ENCODE results near the gene GAS6. TPM values are rescaled to one million over a fixed set of nuclear protein-coding genes. Genes with fewer than 3 reads are reported as not detected.
A peak's percentile ranks its signal among the peaks of the same experiment; 100 is the strongest.

The GAS6 gene
- total RNA-seq, 1 donor from 2014 or later = 47.6 TPM

- Mint-ChIP-seq H3K27ac (ENCODE audit: unreplicated experiment) (no peak overlapping the region), H3K4me1 (ENCODE audit: low read depth, unreplicated experiment) (peaks cover 11% of the 10 kb centered on the region)
Observed at GRCh38 chr13:113843063-113843654, 20.7 kb downstream of the GAS6 start.

GRCh38 chr13:113842336-113843062 is 21.4 kb downstream of the GAS6 start:
- DNase-seq = no peak
- Mint-ChIP-seq H3K4me3 (ENCODE audit: unreplicated experiment) (no peak overlapping the region), H3K27ac (ENCODE audit: unreplicated experiment) (no peak overlapping the region), H3K9me3 (ENCODE audit: unreplicated experiment) (no peaks in the 10 kb centered on the region), H3K27me3 (ENCODE audit: unreplicated experiment) (peaks cover 5% of the 10 kb centered on the region), H3K4me1 (ENCODE audit: low read depth, unreplicated experiment) (peaks cover 14% of the 10 kb centered on the region), H3K36me3 (ENCODE audit: unreplicated experiment) (no peaks in the 10 kb centered on the region)
- TF ChIP-seq, protein P1, sequence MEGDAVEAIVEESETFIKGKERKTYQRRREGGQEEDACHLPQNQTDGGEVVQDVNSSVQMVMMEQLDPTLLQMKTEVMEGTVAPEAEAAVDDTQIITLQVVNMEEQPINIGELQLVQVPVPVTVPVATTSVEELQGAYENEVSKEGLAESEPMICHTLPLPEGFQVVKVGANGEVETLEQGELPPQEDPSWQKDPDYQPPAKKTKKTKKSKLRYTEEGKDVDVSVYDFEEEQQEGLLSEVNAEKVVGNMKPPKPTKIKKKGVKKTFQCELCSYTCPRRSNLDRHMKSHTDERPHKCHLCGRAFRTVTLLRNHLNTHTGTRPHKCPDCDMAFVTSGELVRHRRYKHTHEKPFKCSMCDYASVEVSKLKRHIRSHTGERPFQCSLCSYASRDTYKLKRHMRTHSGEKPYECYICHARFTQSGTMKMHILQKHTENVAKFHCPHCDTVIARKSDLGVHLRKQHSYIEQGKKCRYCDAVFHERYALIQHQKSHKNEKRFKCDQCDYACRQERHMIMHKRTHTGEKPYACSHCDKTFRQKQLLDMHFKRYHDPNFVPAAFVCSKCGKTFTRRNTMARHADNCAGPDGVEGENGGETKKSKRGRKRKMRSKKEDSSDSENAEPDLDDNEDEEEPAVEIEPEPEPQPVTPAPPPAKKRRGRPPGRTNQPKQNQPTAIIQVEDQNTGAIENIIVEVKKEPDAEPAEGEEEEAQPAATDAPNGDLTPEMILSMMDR (IDR thresholded peaks at IDR 0.05; ENCODE audit: partially characterized antibody, unreplicated experiment) = no peak

More at GRCh38 chr13:113843063-113843654, 20.7 kb downstream of the GAS6 start:
- Mint-ChIP-seq H3K9me3 (ENCODE audit: unreplicated experiment) (no peaks in the 10 kb centered on the region), H3K36me3 (ENCODE audit: unreplicated experiment) (no peaks in the 10 kb centered on the region), H3K27me3 (ENCODE audit: unreplicated experiment) (peaks cover 5% of the 10 kb centered on the region), H3K4me3 (ENCODE audit: unreplicated experiment) (no peak overlapping the region)
- DNase-seq = no peak
- TF ChIP-seq, protein P1 (IDR thresholded peaks at IDR 0.05; ENCODE audit: partially characterized antibody, unreplicated experiment) = no peak

- H3K36me3 Mint-ChIP-seq (ENCODE audit: unreplicated experiment) = no peaks in the 10 kb centered on the region
Observed at GRCh38 chr13:113841353-113841650, 22.6 kb downstream of the GAS6 start.

DNA sequence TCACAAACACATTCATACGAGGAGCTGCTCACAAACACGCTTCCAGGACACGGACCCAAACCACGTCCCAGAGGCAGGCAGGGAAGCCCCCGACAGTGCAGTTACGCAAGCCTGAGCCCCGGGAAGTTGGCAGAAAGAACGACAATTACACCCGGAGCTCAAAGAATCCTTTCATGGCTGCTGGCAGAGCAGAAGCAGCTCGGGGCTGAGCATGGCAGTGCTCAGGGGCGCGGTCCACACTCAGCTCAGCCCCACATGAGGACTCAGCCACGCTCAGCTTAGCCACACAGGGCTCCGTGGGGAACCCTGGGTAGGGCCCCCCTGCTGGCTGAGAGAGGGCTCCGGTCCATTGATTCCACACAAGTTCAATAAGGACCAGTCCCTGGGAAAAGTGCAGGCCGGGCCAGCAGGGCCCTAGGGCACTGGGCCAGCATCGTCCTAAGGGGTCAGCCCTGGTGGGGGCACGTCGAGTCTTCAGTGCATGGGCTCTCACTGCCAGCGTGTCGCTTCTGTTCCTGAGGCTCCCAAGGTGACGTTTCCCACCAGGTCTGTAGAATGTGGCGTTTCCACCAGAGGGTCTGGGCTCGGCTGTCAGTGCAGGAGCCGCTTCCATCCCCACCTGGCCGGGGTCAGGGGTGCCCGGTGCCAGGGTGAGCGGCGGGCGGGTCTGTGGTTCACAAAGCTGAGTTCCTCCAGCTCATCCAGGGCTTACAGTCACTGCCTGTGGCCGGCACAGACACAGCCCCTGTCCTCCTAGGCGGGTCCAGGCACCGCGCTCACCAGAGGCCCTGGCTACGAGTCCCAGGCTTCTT is 23.1 kb downstream of the GAS6 start:
- Mint-ChIP-seq H3K4me1 (ENCODE audit: low read depth, unreplicated experiment) (peaks cover 22% of the 10 kb centered on the region), H3K9me3 (ENCODE audit: unreplicated experiment) (no peaks in the 10 kb centered on the region), H3K4me3 (ENCODE audit: unreplicated experiment) (no peak overlapping the region), H3K27ac (ENCODE audit: unreplicated experiment) (no peak overlapping the region), H3K27me3 (ENCODE audit: unreplicated experiment) (peaks cover 5% of the 10 kb centered on the region), H3K36me3 (ENCODE audit: unreplicated experiment) (no peaks in the 10 kb centered on the region)
- TF ChIP-seq, protein P1 (IDR thresholded peaks at IDR 0.05; ENCODE audit: partially characterized antibody, unreplicated experiment) = no peak
- DNase-seq = peak; percentile 17

More at GRCh38 chr13:113841353-113841650, 22.6 kb downstream of the GAS6 start:
- Mint-ChIP-seq H3K27me3 (ENCODE audit: unreplicated experiment) (peaks cover 5% of the 10 kb centered on the region), H3K9me3 (ENCODE audit: unreplicated experiment) (no peaks in the 10 kb centered on the region), H3K27ac (ENCODE audit: unreplicated experiment) (no peak overlapping the region), H3K4me3 (ENCODE audit: unreplicated experiment) (no peak overlapping the region), H3K4me1 (ENCODE audit: low read depth, unreplicated experiment) (peaks cover 22% of the 10 kb centered on the region)
- TF ChIP-seq, protein P1 (IDR thresholded peaks at IDR 0.05; ENCODE audit: partially characterized antibody, unreplicated experiment) = no peak
- no peak for DNase-seq

Measured in glutamatergic neuron (in vitro differentiated cells).